Kidney (tissue), 14 donors: Measurements from ENCODE around the gene NEO1. TPM values are rescaled to one million over a fixed set of nuclear protein-coding genes. Genes with fewer than 3 reads are reported as not detected.

Experiments used
- DNase-seq, 5 donors: peaks; one replicate each; pipeline ENCODE4 v3.0.0-alpha.2; 2013 to 2020
- FAIRE-seq: peaks from 2 replicates; lab custom pipeline; 2012; peaks lifted over from hg19 to GRCh38; lab: Jason Lieb, UNC
- H3K27ac ChIP-seq, 2 donors: one replicate each; pipeline ENCODE4 v1.7.0; 2013; ENCODE audit warnings: low read depth in 2 of 2, low read length in 2 of 2, inconsistent platforms in 1 of 2
- H3K27me3 ChIP-seq: one replicate; pipeline ENCODE4 v1.7.1; 2013; ENCODE audit warnings: low read length, inconsistent platforms; ENCODE audit not compliant: control insufficient read depth, insufficient read depth
- H3K36me3 ChIP-seq, 3 donors: one replicate each; pipeline versions ENCODE4 v1.7.0 to v1.7.1; 2013; ENCODE audit warnings: low read length in 3 of 3, control low read depth in 1 of 3, inconsistent platforms in 1 of 3; ENCODE audit not compliant: insufficient read depth in 3 of 3, control insufficient read depth in 2 of 3
- H3K4me1 ChIP-seq, 3 donors: one replicate each; pipeline versions ENCODE4 v1.7.0 to v1.7.1; 2013; ENCODE audit warnings: low read length in 3 of 3, inconsistent platforms in 1 of 3, low read depth in 1 of 3; ENCODE audit not compliant: control insufficient read depth in 2 of 3, insufficient read depth in 2 of 3
- H3K4me3 ChIP-seq, 3 donors: one replicate each; pipeline versions ENCODE4 v1.7.0 to v1.8.1; 2013; ENCODE audit warnings: low read length in 3 of 3, control low read depth in 1 of 3, inconsistent platforms in 1 of 3
- H3K9ac ChIP-seq, 3 donors: one replicate each; pipeline versions ENCODE4 v1.7.0 to v1.7.1; 2013; ENCODE audit warnings: low read length in 3 of 3, control low read depth in 1 of 3, inconsistent platforms in 1 of 3
- H3K9me3 ChIP-seq, 3 donors: one replicate each; pipeline versions ENCODE4 v1.7.0 to v1.7.1; 2013; ENCODE audit warnings: low read length in 3 of 3, control low read depth in 1 of 3, inconsistent platforms in 1 of 3; ENCODE audit not compliant: control insufficient read depth in 2 of 3, insufficient read depth in 1 of 3
- CTCF ChIP-seq: IDR thresholded peaks from 3 replicates; pipeline ENCODE4 v1.5.1; 2012; ENCODE audit warnings: mild to moderate bottlenecking, moderate library complexity, borderline replicate concordance; ENCODE audit not compliant: insufficient read depth; ENCODE audit errors: extremely low read depth
- intact Hi-C: fragments of 100-400 bp; cut with DNase I; formaldehyde crosslinking; loops from one replicate; pipeline ENCODE4 v1.11.1; 2022
- polyA plus RNA-seq: library from polyadenylated mRNA; stranded (reverse); fragments of 350-450 nt; fragmentation: Illumina TruSeq; extraction: RNeasy Lipid Tissue Mini Kit (QIAGEN cat#74804); gene quantifications from one replicate; pipeline ENCODE4 v1.2.3, GENCODE V29; 2014; ENCODE audit warnings: low read depth, low replicate concordance; ENCODE audit not compliant: insufficient read depth
- total RNA-seq: library from RNA; stranded (reverse); fragmentation: NEBNext Ultra II Directional; extraction: Animal tissue kit (Norgen Biotek cat#: 25700); gene quantifications from one replicate; pipeline ENCODE4 v1.2.1, GENCODE V29; 2021
- donor health status: control.
- donor health status: control.
- donor health status: control.
- donor health status: control.
- donor health status: control.
- donor health status: DM: yes; HTN: yes; CAD: no.
- donor health status: Normal renal cell carcinoma (clear cell type).

Gene NEO1
- total and polyA plus RNA-seq, 2 donors from 2014 or later = 12.4 to 43.3 TPM

- no peak for TF ChIP-seq CTCF
- Histone ChIP-seq H3K27me3 (no peaks in the 10 kb centered on the region), H3K27ac (no peak overlapping the region), H3K4me1 (peaks cover 0 to 2% (median 0%) of the 10 kb centered on the region in 3 donors), H3K9me3 (no peaks in the 10 kb centered on the region), H3K36me3 (peaks cover 0 to 15% (median 3%) of the 10 kb centered on the region in 3 donors), H3K4me3 (no peak overlapping the region), H3K9ac (no peak overlapping the region)
- intact Hi-C loops = no loop called here
- no peak for FAIRE-seq
- no peak for DNase-seq
Observed at GRCh38 chr15:73275862-73276261, 223.6 kb downstream of the NEO1 start.

GRCh38 chr15:73282567-73283365 lies 230.5 kb downstream of the NEO1 start:
- TF ChIP-seq CTCF = no peak
- H3K9ac ChIP-seq = no peak overlapping the region
- H3K4me1 ChIP-seq = no peaks in the 10 kb centered on the region
- intact Hi-C loops = no loop called here
- H3K9me3 ChIP-seq = no peaks in the 10 kb centered on the region
- H3K27ac ChIP-seq = no peak overlapping the region
- DNase-seq = no peak
- peaks cover 3 to 22% (median 10%) of the 10 kb centered on the region in 3 donors for H3K36me3 ChIP-seq
- H3K4me3 ChIP-seq = no peak overlapping the region
- FAIRE-seq = no peak
- no peaks in the 10 kb centered on the region for H3K27me3 ChIP-seq

GRCh38 chr15:73283366-73283962 lies 231.2 kb downstream of the NEO1 start:
- intact Hi-C loops = no loop called here
- Histone ChIP-seq H3K9me3 (no peaks in the 10 kb centered on the region), H3K4me1 (no peaks in the 10 kb centered on the region), H3K9ac (no peak overlapping the region), H3K36me3 (peaks cover 3 to 22% (median 10%) of the 10 kb centered on the region in 3 donors), H3K27me3 (no peaks in the 10 kb centered on the region), H3K27ac (no peak overlapping the region), H3K4me3 (no peak overlapping the region)
- DNase-seq (no peak), FAIRE-seq (no peak)
- TF ChIP-seq CTCF = no peak
